Stimulated activated CD8-positive, alpha-beta memory T cell treated with anti-CD3 and anti-CD28 coated beads, Interleukin-7, amount 100 ng/mL, for 1 hour (primary cell): ENCODE measurements around the gene PSMA5.
A peak's percentile ranks its signal among the peaks of the same experiment; 100 is the strongest.
"Not testable (repeated sequence)": the region's sequence is repeated elsewhere in the genome, so short reads cannot be mapped to it uniquely, and the experiment has no call there.

Experiments used
- DNase-seq, 2 donors: peaks; one replicate each; pipeline ENCODE4 v3.0.0-alpha.2; 2020; ENCODE audit warnings: low read depth in 2 of 2

The PSMA5 gene

DNA sequence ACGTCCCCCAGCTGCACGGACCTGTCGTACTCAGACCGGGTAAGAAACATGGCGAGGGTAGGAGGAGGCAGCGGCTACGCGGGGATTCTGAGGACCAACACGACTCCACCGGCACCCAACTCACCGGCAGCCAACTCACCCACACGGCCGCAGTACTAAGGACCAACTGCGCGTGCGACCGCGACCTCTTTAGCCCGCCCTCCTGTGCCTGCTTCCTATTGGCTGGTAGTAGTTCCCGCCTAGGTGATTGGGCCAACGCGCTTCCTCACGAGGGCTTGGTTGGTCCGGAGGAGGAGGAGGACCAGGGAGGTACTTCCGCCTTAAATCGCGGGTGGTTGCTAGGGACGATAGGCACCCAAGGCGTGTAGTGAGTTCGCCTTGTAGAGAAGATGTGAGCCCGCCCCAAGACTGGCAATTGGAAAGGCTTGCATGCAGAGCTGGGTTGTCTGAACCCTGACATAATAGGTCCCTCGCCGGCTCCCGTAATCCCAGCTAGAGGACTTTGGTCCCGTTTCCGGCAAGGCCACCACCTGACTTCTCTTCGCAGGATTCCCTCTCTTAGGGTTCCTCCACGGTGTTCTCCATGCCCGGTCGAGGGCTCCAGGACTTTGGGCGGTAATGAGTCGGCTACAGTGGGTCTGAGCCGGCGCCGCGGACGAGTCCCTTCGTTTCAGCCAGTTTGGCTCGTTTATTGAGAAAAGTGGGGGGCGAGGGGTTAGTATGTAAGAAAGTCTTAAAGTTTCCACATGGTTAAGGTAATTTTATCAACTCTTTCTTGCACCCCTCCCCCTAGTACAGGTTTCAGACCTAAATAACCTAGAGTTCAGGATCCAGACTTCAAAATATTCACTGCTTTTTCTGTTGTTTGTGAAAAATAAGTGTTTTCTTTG lies at the start of gene PSMA5:
TSS of gene PSMA5 (minus strand) at position 168 of the 890 bp plus-strand sequence. CDS start at position 50, 118 bp downstream.
- DNase-seq = peak; percentile 88 to 89

DNA sequence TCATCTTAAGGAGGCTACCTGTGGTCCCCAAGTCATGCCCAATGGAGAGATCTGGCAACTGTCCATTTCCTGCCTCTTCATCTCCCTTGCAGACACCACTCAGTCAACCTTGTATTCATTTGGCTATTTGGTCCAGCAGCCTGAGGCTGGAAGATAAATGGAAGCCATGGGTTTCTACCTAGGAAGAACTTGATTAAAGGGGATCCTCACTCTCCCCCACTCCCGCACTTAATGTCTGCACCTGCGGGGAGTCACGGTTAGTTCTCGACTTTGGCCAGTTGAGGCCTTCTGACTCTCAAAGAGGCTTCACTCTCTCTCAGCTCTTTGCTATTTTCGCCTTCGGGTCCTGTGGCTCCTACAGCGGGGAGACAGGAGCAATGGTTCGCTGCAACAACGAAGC lies 49.0 kb upstream of the PSMA5 start:
- DNase-seq = no peak

- DNase-seq = no peak
Measured at GRCh38 chr1:109474697-109475096, 48.4 kb upstream of the PSMA5 start.

- not testable (repeated sequence) for DNase-seq
Measured at GRCh38 chr1:109473284-109474057, 47.2 kb upstream of the PSMA5 start.

DNA sequence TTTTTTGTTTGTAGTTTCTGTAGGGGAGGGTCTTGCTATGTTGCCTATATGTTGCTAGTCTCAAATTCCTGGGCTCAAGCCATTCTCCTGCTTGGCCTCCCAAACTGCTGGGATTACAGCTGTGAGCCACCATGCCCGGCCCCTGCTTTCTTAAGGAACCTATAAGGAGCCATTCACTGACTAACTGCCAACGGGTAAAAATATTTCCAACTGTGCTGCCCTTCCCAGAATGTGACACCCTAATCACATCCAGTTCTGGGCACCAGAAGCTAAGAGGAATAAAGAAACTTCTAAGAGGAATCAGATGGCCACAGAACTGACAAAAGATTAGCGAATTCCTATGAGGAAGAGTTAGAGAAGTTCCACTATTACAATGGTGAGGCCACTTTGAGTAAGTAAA lies 46.5 kb upstream of the PSMA5 start:
- no peak for DNase-seq

- no peak for DNase-seq
Measured at GRCh38 chr1:109470245-109470644, 44.0 kb upstream of the PSMA5 start.

DNA sequence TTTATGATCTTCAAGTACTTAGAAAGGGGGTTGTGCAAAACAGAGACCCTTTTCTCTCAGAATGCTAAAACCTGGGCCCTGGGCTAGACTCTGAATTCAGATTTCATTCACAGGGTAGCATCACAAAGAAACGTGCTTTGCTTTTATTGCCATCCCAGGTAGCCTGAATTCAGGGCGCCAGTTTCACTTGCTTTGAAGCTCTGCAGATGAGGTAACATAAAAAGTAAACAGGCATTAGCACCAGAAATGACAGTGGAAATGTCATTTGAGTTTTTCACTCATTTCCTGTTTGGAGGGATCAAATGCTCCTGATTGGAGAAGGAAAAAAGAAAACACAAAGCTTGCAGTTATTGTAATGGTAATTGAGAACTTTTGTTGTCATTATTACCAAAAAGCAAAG lies 42.7 kb upstream of the PSMA5 start:
- no peak for DNase-seq

DNA sequence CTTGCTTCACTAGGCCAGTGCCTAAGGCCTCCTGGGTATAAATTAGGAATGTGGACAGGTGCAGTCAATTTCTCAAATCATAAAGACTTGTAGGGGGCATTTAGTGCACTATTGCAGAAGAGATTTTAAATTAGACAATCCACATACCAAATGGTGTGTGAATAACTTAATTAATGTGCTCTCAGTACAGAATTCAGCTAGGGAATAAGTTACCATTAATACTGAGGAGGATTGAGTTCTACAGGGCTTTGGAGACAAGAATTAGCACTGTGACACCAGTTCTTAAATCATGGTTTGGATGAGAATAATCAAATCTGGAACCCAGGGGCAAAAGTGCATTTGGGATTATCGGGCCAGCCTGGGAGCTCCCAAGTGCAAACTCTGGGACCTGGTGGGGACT lies 41.8 kb upstream of the PSMA5 start:
- DNase-seq = no peak

- DNase-seq = no peak
Measured at GRCh38 chr1:109467301-109467777, 41.1 kb upstream of the PSMA5 start.

GRCh38 chr1:109466452-109467300 lies 40.4 kb upstream of the PSMA5 start, which contains the start of gene SYPL2:
TSS of gene SYPL2 (plus strand) at chr1:109466546. CDS start at chr1:109466844, 298 bp downstream.
- no peak for DNase-seq

GRCh38 chr1:109466125-109466451 lies 39.8 kb upstream of the PSMA5 start:
- no peak for DNase-seq

- no peak for DNase-seq
Measured at GRCh38 chr1:109457819-109458218, 31.6 kb upstream of the PSMA5 start.

- DNase-seq = no peak
Measured at GRCh38 chr1:109454497-109455133, 28.4 kb upstream of the PSMA5 start.

GRCh38 chr1:109447524-109447923 lies 21.3 kb upstream of the PSMA5 start:
- DNase-seq = no peak

DNA sequence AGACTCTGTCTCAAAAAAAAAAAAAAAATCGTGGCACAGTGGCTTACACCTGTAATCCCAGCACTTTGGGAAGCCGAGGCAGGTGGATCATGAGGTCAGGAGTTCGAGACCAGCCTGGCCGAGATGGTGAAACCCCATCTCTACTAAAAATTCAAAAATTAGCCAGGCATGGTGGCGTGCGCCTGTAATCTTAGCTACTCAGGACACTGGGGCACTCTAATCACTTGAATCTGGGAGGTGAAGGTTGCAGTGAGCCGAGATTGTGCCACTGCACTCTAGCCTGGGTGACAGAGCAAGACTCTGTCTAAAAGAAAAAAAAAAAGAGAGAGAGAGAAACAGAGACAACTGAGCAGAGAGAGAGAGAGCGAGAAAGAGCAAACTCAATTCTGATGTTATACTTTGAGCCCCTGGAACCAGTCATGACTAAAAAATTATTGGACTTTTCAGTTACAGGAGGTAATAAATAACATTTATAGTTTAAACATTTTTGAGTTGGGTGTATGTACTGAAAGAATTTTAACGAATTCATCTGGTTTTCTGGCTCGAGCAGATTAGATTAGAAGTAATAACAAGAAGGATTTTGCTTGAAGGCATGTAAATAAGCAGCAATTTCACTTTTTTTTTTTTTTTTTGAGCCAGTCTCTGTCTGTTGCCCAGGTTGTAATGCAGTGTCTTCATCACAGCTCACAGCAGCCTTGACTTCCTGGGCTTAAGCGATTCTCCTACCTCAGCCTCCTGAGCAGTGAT lies 19.9 kb upstream of the PSMA5 start:
- DNase-seq = not testable (repeated sequence)

DNA sequence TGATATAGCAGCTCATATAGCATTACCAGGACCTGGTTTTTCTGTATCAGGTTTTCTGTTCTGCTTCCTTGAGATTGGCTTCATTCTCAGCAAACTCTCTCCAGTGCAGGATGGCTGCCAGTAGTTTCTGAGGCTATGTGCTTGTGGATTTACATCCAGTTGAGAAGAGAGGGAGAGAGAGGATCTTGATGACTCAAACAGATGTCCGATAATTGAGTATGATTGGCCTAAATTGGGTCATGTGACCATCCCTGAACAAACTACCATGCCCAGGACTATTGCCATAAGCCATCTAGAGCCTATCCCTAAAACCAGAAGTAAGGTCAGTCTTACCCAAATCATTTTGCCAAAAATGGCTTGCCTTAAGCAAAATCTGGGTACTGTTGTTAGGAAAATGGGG lies 18.1 kb upstream of the PSMA5 start:
- DNase-seq = no peak

- no peak for DNase-seq
Measured at GRCh38 chr1:109443476-109443875, 17.2 kb upstream of the PSMA5 start.

DNA sequence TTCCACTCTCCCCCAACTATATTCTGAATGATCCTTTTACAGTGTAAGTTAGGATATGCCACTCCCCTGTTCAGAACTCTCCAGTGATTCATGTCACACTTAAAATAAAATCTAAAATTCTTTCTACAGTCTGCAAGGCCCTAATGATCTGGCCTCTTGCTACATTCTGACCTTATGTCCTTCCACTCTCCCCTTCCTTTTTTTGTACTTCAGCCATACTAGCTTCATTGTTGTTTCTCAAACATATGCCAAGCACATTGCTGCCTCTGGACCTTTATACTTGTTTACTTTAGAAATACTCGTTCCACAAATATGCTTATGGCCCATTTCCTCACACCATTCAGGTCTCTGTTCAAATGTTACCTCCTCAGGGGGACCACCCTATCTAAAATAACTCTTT lies 14.8 kb upstream of the PSMA5 start:
- no peak for DNase-seq

GRCh38 chr1:109438798-109439297 lies 12.6 kb upstream of the PSMA5 start:
- DNase-seq = no peak

DNA sequence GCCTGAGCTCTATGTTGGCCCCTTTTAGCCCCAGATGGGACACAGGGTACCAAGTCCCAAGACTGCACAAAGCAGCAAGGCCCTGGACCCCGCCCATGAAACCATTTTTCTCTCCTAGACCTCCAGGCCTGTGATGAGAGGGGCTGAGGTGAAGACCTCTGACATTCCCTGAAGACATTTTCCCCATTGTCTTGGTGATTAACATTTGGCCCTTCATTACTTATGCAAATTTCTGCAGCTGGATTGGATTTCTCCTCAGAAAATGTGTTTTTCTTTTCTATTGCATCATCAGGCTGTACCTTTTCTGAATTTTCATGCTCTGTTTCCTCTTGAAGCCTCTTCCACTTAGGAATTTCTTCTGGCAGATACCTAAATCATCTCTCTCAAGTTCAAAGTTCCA lies 8.2 kb upstream of the PSMA5 start:
- no peak for DNase-seq
